Common myeloid progenitor, CD34-positive (primary cell): ENCODE measurements around the gene ADH4.

Experiments
- CTCF ChIA-PET: fragments of 350-600 bp; sonication (Branson Sonifier 250); formaldehyde crosslinking; loops from one replicate; lab custom pipeline; 2021; ENCODE audit warnings: antibody characterized with exemption; lab: Charles Lee
- POLR2A ChIA-PET: fragments of 350-600 bp; sonication (Branson Sonifier 250); formaldehyde crosslinking; loops from one replicate; lab custom pipeline; 2021; ENCODE audit warnings: antibody characterized with exemption; lab: Charles Lee
- DNase-seq, 3 donors: peaks; one replicate each; pipeline versions ENCODE4 v3.0.0 to v3.0.0-alpha.2; 2013
- H3K27ac ChIP-seq, 2 experiments: 1 replicate in 1 of 2; 2 replicates in 1 of 2; pipeline ENCODE4 v1.7.0; 2013; ENCODE audit warnings: inconsistent platforms in 2 of 2, low read length in 2 of 2, mild to moderate bottlenecking in 2 of 2, low read depth in 1 of 2, moderate library complexity in 1 of 2; ENCODE audit not compliant: severe bottlenecking in 2 of 2, insufficient read depth in 1 of 2, poor library complexity in 1 of 2
- H3K27me3 ChIP-seq, 5 experiments: replicated peaks in 2 of 5; 1 replicate in 3 of 5; 2 replicates in 2 of 5; pipeline versions ENCODE4 v1.6.1 to v1.7.0; 2013; ENCODE audit warnings: low read length in 4 of 5, mild to moderate bottlenecking in 2 of 5, moderate library complexity in 2 of 5, inconsistent platforms in 1 of 5; ENCODE audit not compliant: insufficient read depth in 5 of 5, control insufficient read depth in 4 of 5
- H3K36me3 ChIP-seq, 4 experiments: 1 replicate in 2 of 4; 2 replicates in 2 of 4; pipeline versions ENCODE4 v1.6.1 to v1.7.0; 2013; ENCODE audit warnings: low read length in 3 of 4, control low read depth in 1 of 4, mild to moderate bottlenecking in 1 of 4; ENCODE audit not compliant: control insufficient read depth in 4 of 4, insufficient read depth in 4 of 4
- H3K4me1 ChIP-seq, 4 experiments: 1 replicate in 3 of 4; 2 replicates in 1 of 4; pipeline versions ENCODE4 v1.6.1 to v1.7.1; 2013; ENCODE audit warnings: low read length in 3 of 4, mild to moderate bottlenecking in 3 of 4, control low read depth in 1 of 4, inconsistent platforms in 1 of 4, moderate library complexity in 1 of 4; ENCODE audit not compliant: control insufficient read depth in 4 of 4, insufficient read depth in 4 of 4; ENCODE audit errors: control extremely low read depth in 1 of 4
- H3K4me3 ChIP-seq, 7 experiments: 1 replicate in 4 of 7; 2 replicates in 3 of 7; pipeline versions ENCODE4 v1.5.1 to v1.7.0; 2013; ENCODE audit warnings: mild to moderate bottlenecking in 7 of 7, low read length in 6 of 7, moderate library complexity in 6 of 7, inconsistent platforms in 2 of 7, low read depth in 2 of 7, control low read depth in 1 of 7; ENCODE audit not compliant: insufficient read depth in 4 of 7, control insufficient read depth in 1 of 7; ENCODE audit errors: extremely low read depth in 1 of 7
- H3K9me3 ChIP-seq, 5 experiments: 1 replicate in 4 of 5; 2 replicates in 1 of 5; pipeline versions ENCODE4 v1.6.1 to v1.7.1; 2013; ENCODE audit warnings: low read length in 4 of 5, mild to moderate bottlenecking in 2 of 5, inconsistent platforms in 1 of 5, low read depth in 1 of 5, moderate library complexity in 1 of 5; ENCODE audit not compliant: control insufficient read depth in 4 of 5, insufficient read depth in 2 of 5; ENCODE audit errors: control extremely low read depth in 1 of 5
- WGBS: methylation state at CpG from one replicate; pipeline ENCODE4 v1.1.5; 2013; ENCODE audit not compliant: insufficient coverage; 5-methylcytosine and 5-hydroxymethylcytosine counted together

Gene ADH4

DNA sequence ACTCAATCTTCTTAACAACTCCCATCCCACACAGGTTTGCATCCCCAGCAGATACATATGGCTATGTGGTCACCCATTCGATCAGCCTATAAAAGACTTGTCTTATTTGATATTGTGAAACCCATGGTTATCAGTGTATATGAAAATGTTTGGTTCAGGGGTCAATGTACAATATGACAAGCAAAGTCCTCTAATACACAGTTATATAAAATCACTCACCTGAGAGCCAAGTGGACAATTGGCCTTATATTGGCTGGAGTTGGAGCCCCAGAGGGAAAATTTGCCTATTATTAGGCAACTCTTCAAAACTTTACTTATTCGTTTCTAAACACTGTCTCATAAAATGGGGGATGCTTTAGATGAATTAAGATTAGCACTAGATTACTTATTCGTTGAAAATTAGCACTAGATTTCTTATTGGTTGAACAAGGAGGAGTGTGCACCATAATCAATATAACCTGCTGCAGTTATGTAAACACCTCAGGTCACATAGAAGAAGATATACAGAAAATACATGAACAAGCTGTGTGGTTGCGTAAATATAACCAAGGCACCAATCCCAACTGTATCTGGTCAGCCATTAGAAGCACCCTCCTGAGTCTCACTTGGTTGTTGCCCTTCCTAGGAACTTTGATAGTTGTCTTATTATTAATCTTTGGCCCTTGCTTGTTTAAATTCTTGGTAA lies 10.7 kb upstream of the ADH4 start:
- POLR2A ChIA-PET = no interaction called here
- Histone ChIP-seq H3K27me3 (no peaks in the 10 kb centered on the region), H3K36me3 (no peaks in the 10 kb centered on the region), H3K4me1 (no peaks in the 10 kb centered on the region), H3K9me3 (peaks cover 0 to 7% (median 4%) of the 10 kb centered on the region in 5 experiments), H3K4me3 (no peak overlapping the region), H3K27ac (no peak overlapping the region)
- DNase-seq = no peak
- CTCF ChIA-PET = no interaction called here
- WGBS = no CpG with 5 or more reads among the region's 4 CpGs

DNA sequence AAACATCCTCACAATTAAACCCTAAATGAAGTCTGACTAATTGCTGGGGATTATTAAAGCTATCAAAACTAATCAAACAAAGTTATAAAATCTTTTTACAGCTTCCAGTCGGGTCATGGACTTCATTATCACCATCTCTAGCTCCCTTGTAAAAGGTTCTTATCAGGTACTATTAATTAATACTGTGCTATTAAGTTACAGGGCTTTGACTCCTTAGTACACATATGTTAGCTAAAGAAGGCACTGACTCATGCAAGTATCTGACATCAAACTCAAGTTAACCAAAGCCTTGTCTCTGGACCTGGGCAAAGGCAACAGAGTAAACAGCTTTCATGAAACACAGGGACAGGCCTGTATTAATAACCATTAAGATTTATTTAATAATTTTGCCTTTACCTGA lies 7.9 kb upstream of the ADH4 start:
- no peak for DNase-seq
- CTCF ChIA-PET = no interaction called here
- POLR2A ChIA-PET = no interaction called here
- Histone ChIP-seq H3K9me3 (peaks cover 0 to 7% (median 4%) of the 10 kb centered on the region in 5 experiments), H3K27ac (no peak overlapping the region), H3K4me3 (no peak overlapping the region), H3K27me3 (no peaks in the 10 kb centered on the region), H3K36me3 (no peaks in the 10 kb centered on the region), H3K4me1 (no peaks in the 10 kb centered on the region)
- no CpG with 5 or more reads among the region's 1 CpG for WGBS

DNA sequence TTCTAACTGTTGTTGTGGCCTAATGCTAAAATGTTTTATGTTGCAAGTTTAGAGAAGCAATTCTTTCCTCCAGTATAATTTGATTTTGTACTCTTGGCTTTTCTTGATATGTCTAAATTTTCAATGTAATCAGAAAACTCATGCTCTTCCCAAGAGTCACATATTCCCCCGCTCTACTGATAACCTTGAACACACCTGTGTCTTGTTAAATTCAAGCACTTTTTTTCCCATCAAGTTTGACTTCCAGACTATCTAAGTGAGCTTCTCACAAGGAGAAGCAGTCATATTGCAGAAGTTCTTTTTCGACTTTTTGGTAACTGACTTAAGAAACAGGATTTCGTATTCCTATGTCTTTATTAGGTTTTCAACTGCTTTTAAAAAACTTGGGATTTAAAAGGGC lies 7.4 kb upstream of the ADH4 start:
- Histone ChIP-seq H3K27me3 (no peaks in the 10 kb centered on the region), H3K4me1 (no peaks in the 10 kb centered on the region), H3K36me3 (no peaks in the 10 kb centered on the region), H3K4me3 (no peak overlapping the region), H3K9me3 (peaks cover 0 to 7% (median 4%) of the 10 kb centered on the region in 5 experiments), H3K27ac (no peak overlapping the region)
- WGBS = 94% methylated on average over 3 of the region's 3 CpGs
- no peak for DNase-seq
- ChIA-PET POLR2A (no interaction called here), CTCF (no interaction called here)

DNA sequence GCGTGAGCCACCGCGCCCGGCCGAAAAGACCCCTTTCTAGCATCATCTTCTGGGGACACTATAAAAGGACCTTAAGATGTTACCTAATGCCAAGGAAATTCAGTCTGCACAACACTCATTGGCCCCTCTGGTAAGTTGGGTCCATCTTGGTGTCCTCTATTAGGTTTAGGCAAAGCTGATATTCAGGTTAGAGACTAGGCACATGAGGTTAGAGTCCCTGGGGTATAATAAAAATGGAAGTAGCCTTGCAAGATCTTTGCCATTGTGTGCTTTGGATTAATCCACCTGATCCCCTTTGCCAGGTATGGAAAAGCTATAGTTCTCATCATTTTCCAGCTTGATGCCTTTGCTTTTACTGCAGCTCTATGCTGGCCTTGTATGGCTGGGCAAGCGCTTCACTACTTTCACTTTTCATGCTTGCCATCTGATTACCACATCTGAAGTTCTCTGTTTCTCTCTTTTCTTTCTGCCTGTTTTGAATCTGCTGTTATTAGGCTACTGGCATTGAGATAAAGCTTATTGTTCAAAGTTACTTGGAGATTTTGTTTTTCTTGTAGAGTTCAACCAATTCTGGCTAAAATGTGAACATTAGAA lies 5.4 kb upstream of the ADH4 start:
- peaks cover 0 to 7% (median 4%) of the 10 kb centered on the region in 5 experiments for H3K9me3 ChIP-seq
- H3K36me3 ChIP-seq = no peaks in the 10 kb centered on the region
- no peak overlapping the region for H3K4me3 ChIP-seq
- DNase-seq = no peak
- H3K27me3 ChIP-seq = no peaks in the 10 kb centered on the region
- CTCF ChIA-PET = no interaction called here
- no peak overlapping the region for H3K27ac ChIP-seq
- POLR2A ChIA-PET = no interaction called here
- no peaks in the 10 kb centered on the region for H3K4me1 ChIP-seq
- WGBS = no CpG with 5 or more reads among the region's 6 CpGs

DNA sequence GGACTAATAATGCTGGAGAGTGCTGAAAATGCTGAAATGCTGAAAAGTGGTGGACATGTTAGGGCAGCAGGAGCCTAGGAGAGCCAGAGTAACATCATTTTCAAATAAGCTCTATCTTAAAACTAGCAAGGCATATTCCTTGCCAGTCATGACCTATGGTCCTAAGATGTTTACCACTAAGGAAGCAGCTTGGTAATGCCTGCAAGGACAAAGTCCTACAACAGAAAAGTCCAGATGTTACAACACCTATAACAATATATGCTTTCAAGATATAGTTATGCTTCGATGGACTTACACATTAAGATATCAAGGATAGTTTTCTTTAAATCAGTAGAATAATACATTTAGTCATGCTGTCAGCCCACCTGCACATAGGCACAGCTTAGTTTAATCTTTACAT lies 4.5 kb upstream of the ADH4 start:
- Histone ChIP-seq H3K4me3 (no peak overlapping the region), H3K36me3 (no peaks in the 10 kb centered on the region), H3K9me3 (peaks cover 0 to 7% (median 4%) of the 10 kb centered on the region in 5 experiments), H3K27me3 (no peaks in the 10 kb centered on the region), H3K4me1 (no peaks in the 10 kb centered on the region), H3K27ac (no peak overlapping the region)
- ChIA-PET POLR2A (no interaction called here), CTCF (no interaction called here)
- no peak for DNase-seq
- no CpG with 5 or more reads among the region's 1 CpG for WGBS

DNA sequence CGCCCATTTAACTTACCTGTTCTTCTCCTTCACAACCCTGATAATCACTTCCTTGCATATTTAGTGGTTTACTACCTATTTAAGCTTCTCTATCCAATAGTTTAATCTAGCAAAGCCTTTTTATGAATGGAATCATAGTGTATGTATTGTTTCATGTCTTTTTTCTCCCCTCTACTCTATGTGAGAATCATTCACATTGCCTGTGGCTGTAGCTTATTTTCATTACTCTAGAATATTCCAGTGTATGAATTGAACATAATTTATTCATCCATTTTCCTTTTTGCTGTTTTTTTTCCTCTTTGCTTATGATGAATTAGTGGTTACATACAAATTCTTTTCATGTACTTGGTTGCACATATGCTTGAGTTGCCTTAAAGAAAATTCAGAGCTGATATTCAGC lies 490 bp upstream of the ADH4 start:
- Histone ChIP-seq H3K36me3 (no peaks in the 10 kb centered on the region), H3K4me3 (no peak overlapping the region), H3K27me3 (no peaks in the 10 kb centered on the region), H3K9me3 (no peaks in the 10 kb centered on the region), H3K27ac (no peak overlapping the region), H3K4me1 (no peaks in the 10 kb centered on the region)
- WGBS = no CpG with 5 or more reads among the region's 1 CpG
- ChIA-PET CTCF (no interaction called here), POLR2A (no interaction called here)
- DNase-seq = no peak

DNA sequence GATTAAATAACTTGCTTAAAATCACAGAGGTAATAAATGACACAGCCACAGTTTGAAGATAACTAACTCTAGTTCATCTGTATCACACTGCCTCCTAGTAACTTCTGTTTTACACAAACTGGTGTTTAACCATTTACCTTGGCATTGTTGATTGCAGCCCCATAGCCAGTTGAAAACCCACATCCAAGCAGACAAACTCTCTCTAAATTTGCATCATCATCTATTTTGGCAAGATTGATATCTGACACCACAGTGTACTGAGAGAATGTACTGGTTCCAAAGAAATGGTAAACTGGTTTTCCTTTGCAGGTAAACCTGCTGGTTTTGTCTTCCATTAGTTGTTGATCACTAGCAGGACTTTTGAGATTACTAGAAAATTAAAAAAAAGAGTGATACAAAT lies 7.8 kb downstream of the ADH4 start:
- Histone ChIP-seq H3K9me3 (no peaks in the 10 kb centered on the region), H3K27me3 (no peaks in the 10 kb centered on the region), H3K4me1 (no peaks in the 10 kb centered on the region), H3K27ac (no peak overlapping the region), H3K36me3 (no peaks in the 10 kb centered on the region), H3K4me3 (no peak overlapping the region)
- no peak for DNase-seq
- ChIA-PET POLR2A (no interaction called here), CTCF (no interaction called here)
